ENCODE data around the gene TMEM186.

GRCh38 chr16:8781797-8782196 is 15.6 kb downstream of the TMEM186 start:
- TF ChIP-seq POLR2A (IDR thresholded peaks at IDR 0.05; ENCODE audit: low read depth, low read length) (no peak), CTCF (conservative IDR thresholded peaks at IDR 0.05; ENCODE audit: low read depth, low read length) (no peak), CEBPB (IDR thresholded peaks at IDR 0.05; ENCODE audit: low read depth, low read length) (no peak), MAFK (IDR thresholded peaks at IDR 0.05; ENCODE audit: low read depth, low read length) (no peak), BHLHE40 (IDR thresholded peaks at IDR 0.05; ENCODE audit: low read depth, low read length) (no peak)
